Medulla oblongata (tissue), 1 donor: ENCODE data around the gene PKNOX2.

Experiments
- DNase-seq: peaks from one replicate; pipeline ENCODE4 v3.0.0-alpha.2; 2015; ENCODE audit errors: extremely low spot score

Gene PKNOX2

DNA sequence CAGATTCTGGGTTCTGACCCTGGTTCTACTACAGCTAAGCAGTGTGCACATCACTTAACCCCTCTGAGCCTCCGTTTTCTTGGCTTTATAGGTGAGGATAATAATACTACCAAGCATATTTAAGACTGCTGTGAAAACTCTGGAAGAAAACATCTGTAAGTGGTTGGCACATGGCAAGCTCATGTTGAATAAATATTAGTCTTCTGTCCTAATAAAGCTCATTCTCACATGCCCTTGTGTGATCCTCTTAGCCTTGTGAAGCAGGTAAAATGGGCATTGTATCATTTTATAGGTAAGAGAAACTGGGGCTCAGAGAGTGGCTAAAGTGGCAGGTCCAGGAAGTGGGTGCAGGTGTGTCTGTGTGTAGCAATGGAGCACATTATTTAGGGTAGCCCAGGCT is 8.5 kb downstream of the PKNOX2 start:
- no peak for DNase-seq

DNA sequence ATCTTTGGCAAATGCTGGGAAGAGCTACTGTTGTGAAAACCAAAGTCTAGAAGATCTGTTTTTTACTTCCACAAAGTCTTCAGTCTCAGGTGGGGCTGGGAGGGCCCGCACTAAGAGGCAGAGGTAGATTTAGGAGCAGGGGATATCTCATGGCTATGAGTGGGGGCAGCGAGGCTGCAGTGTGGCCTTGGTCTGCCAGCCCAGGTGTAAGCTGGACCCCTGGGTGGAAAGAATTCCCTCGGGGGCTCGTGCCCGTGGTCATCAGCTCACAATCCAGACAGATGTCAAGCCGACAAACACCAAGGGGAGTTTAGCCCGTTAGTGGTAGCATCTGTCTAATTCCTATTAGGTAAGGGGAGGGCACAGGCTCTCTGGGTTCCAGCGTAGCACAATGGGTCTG is 9.0 kb downstream of the PKNOX2 start:
- no peak for DNase-seq

DNA sequence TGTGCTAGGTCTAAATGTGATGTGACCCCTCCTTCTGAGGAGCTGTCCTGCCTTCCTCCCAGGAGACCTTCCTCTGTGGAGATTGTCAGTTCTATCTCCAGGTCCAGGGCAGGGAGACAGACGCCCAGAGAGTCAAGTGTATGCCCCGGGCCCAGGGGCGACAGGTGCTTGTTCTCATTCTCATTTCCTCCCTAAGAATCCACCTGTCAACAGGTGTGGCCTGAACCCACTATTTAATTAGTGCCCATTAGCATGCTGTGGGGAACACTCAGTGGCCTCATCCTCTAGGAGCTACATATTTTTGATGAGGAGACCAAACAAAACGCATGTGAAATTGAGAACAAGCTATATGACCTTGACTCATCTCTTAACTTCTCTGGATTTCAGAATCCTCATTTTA is 9.5 kb downstream of the PKNOX2 start:
- no peak for DNase-seq

DNA sequence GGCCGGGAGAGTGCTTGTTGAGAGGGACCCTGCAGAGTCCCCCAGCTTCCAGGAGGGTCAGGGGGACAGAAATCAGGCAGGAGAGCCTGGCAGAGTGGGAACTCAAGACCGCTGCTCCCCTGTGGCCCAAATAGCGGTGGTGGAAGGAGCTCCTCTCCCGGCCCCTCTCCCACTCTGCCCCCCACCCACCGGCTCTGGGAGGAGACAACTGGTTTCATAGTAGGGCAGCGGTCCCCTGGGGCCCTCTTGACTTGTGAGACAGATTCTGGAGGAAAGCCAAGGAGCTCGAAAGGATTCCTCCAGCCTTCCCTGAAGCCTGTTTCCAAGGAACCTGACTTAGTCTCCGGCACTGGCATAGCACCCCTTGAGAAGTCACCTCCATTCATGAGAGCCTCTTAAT is 10.1 kb downstream of the PKNOX2 start:
- no peak for DNase-seq

DNA sequence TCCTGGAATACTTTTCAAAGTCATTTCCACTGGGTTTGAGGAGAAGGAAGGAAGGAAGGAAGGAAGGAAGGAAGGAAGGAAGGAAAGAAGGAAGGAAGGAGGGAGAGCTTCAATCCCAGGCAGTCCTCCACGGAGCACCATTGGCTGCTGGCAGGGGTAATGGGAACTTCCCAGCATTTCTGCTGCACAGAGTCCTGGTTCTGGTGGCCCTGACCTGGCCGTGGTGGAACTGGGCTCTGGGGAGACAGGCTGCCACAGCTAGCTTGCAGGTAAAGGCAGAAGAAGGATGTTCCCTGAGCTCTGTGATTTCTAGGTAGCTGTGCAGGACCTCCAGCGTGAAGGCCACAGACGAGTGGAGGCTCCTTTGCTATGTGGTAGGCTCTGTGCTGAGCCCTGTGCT is 10.6 kb downstream of the PKNOX2 start:
- DNase-seq, result no peak

DNA sequence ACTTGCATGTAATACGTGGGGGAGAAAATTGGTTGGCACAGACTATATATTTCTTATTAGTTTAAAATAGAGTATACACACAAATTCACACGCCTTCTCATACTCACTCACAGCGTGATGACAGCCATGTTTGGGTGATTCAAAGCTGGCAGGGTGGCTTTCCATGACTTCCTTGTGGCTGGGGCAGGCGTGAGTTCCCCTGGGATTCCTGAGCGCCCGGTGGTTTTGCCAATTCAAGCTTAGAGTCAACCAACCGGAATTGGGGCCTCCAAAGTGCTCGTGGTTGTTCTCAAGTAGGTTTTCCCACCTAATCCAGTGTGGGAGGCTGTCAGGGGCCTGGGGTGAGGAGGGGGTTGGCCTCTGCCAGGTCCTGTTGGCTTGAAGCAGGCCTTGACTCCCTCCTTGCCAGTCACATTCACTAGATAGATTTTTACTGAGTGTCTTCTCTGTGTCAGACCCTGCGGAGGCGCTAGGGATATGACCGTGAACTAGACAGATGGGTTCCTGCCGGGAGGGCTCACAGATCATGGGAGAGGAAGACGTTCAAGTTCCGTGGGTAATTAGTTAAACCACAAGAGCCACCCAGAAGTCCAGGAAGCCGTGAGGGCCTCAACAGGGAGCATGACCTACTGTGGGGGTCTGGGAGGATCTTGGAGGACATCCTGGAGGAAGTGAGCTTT is 11.5 kb downstream of the PKNOX2 start:
- DNase-seq, result no peak

DNA sequence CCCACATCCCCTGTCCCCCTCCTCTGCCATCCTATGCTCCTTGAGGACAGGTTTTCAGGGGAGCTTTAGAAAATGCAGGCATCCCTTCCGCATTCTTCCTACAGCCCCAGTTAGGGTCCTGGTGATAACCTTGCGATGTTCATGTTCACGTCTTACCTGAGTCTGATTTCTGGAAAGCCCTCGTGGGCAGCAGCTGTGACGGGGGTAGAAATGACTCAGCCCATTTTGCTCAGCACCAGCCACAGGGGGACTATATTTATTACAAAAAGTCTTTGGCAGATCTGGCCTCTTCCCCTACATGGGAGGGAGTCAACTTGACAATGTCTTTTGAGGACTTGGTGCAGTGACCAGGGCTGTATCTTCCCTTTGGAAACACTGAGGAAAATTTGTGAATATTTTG is 12.3 kb downstream of the PKNOX2 start:
- no peak for DNase-seq

DNA sequence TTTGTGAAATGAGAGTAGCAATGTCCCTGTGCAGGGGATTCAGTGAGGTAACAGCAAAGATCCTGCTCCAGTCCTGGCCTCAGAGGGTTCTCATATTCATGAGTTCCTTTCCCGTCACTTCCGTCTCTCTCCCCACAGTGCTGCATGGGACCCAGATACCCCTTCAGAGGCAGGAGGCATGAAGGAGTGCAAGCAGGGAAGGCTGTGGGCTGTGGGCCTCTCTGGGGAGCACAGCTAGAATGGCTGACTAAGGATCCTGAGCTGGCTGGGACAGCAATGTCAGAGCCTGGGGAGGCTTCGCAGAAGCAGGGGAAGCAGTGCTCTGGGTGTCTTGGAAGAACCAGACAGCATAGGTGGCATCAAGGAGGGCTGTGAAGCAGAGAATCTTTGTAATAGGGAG is 13.0 kb downstream of the PKNOX2 start:
- no peak for DNase-seq

DNA sequence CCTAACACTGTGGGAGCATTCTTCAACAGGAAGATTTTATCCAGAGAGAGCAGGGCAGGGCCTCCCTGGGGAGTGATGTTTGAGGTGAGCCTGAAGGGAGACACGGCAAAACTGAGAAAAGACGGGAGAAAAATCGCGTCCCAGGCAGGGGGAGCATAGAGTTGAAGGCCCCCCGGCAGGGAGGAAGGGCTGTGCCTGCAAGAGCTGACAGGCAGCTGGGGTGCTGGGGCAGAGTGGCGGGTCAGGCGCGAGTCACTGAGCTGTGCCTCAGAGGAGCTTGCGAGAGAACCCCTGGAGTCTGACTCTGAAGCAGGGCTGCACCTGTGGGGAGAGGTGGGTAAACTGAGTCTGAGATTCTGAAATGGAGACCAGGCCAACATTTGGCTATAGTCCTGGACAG is 14.8 kb downstream of the PKNOX2 start:
- DNase-seq, result no peak

DNA sequence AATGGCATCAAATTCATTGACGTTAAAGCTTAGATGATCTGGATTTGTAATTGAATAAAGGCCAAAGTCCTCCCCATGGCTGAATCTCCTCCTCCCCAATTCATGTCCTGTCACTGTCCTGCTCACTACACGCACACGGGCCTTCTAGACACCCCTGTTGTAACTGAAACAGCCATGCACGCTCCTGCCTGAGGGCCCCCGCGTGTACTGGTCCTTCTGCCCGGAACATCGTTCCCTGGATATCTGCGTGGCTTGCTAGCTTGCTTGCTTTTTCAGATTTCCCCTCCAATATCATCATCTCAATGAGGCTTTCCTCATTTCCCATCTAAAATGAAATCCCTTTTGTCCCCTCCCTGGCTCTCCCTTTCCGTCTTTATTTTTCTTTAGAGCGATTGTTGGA is 15.3 kb downstream of the PKNOX2 start:
- no peak for DNase-seq

DNA sequence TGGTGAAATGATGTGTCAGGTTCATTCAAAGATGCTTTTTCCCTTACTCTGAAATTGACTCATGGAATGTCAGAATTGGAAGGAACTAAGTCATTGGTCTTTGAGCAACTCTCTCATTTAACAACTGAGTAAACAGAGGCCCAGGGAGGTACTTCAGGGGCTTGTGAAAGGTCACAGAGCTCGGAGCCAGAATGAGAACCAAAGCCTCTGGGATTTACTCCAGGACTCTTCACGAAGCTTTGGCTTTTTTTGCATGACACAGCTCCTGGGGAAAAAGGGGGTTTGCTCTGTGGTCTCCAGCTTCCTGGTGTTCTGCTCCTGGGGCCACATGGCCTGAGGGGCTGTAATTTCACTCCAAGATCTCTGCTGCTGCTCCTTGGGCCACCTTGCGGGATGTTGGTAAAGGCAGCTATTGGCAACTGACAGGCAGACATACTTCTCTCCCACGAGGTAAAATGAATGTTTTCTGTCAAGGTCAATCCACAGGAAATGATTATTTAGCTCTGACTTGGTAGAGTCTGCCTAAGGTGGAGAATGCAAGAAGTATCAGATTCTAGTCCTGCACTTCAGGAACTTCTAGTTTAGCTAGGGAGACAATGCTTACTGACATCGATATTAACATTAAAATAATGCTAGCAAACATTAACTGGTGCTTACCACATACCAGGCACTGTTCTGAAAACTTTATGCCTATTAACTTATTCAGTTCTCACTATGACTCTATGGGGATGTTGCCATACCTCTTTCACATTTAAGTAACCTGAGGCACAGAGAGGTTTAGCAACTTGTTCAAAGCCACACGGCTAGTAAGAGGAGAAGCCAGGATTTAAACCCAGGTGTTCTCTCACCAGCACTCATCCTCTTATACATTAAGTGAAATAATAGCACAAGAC is 16.1 kb downstream of the PKNOX2 start:
- DNase-seq, result peak; percentile 51

DNA sequence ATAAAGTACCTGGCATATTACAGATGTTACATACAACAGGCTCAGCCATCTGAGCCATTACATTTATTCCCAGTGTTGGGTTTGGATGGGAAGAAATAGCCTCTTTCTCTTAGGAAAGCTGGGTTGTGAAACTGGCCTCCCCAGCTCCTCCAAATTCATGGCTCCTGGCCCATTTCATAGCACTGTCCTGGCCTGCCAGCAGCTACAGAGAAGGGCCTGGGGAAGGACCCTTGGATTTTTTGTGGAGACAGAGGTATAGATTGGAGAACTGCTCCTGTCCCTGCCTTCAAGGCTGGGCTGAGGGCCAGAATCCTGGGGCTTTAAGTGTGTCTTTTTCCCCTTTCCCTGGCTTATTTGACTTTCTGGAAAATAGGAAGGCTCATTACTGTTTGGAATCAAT is 18.0 kb downstream of the PKNOX2 start:
- DNase-seq, result no peak

DNA sequence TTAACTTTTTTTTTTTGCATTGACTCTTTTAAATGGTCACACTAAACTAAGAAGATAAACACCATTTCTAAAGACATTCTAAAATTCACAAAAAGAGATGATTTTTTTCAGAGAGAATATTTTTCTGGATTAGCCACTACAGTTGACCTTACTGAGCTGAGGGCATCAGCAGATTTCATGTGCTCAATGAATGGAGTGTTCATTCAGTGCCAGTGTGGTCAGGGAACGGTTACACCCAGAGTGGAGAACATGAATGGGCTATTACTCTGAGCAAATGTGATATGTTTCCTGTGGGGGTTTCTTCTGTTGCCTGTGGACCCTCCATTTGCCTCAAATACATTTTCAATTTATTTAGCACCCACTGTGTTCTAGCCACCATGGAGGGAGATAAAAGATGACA is 19.1 kb downstream of the PKNOX2 start:
- DNase-seq, result peak; percentile 25

DNA sequence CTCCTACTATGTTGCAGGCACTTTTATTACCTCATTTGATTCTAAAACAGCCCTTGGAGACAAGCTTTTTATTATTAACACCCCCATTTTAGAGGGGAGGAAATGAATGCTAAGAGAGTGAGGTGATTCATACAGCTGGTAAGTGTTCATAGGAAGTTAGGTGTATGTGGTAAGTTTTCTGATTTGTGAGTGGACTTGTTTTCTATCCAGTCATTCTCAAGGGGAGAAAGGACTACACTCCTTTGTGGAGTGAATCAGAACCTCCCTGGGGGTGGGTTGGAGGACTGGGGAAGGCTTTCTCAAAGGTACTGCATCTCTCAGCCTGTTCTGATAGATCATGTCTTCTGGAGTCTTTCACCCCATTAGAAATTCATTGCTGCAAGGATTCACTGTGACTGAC is 23.5 kb downstream of the PKNOX2 start:
- no peak for DNase-seq

DNA sequence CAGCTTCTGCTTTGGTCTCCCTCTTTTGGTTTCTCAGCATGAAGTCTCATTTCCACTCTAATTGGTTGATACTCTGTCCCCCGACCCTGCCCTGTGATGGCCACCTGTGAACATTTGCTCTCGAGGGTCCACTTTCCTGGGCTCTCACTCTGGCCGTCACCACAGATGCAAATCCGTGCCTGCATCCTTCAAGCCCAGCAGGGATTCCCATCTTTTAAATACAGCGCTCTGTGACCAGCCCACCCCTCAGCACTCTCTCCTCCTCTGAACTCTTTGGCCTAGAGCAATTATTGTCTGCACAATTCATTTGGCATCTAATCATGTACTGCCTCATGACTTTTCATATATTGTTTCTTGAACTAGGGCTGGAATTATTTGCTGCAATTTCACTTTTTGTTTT is 26.0 kb downstream of the PKNOX2 start:
- DNase-seq, result no peak

DNA sequence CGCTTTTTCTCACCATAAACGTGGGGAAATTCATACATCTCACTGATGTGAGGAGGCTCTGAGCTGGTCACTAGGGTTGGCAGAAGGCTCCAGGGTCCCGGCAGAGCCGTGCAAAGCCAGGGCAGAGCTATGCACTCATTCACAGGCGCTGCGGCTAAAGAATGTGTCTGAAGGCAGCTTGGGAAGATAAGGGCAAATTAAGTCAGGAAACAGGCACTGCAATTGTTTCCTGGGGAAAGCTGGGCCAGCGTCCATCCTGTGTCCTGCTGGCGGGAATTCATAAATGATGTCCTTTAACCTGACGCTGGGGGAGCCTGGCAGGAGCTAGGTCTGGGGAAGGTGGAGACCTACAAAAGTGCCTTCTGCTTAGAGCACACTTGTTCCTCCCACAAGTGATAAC is 27.6 kb downstream of the PKNOX2 start:
- DNase-seq, result no peak

DNA sequence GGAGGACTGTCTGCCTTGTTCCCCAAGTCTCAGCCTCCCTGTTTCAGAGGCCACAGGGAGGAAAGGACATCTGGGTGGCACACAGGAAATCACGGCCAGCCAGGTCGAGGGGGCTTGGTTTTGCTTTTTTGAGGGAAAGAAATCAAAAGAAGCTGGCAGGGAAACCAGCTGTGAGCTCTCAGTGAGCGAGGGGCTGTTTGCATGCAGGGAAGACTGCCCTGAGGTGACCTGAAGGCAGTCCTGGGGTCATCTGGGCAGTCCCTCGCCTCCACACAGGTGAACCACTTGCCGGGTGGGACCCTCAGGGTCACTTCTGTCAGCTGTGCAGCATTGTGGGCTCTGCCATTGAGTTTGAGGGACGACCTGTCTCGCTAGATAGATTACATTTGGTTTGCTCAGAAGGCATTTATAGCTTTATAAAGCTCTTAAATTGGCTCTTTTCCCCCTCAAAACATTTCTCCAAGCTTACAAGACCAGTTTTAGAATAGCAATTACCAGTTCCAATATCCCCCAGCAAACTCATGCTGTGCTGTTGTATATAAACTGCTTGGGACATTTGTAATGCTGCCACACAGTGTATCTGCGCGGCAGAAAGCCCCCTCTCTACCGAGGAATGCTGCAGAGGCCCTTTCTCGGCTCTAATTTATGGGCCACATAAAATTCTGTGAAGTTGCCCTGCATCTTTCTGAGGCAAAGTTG is 28.3 kb downstream of the PKNOX2 start:
- DNase-seq, result no peak

DNA sequence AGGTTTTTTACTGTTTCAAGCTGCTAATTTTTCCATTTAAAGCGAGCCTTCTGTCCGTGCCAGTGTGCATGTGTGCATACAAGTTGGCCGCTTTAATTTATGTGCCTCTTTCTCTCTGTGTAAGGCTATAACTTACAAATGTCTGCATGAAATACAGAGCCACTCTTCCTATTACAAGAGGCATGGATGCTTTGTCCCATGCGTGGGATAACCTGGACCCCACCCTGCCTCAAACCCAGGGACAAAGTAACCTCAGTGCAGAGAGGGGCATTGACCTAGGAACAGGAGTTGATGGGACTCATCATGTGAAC is 28.8 kb downstream of the PKNOX2 start:
- DNase-seq, result no peak

DNA sequence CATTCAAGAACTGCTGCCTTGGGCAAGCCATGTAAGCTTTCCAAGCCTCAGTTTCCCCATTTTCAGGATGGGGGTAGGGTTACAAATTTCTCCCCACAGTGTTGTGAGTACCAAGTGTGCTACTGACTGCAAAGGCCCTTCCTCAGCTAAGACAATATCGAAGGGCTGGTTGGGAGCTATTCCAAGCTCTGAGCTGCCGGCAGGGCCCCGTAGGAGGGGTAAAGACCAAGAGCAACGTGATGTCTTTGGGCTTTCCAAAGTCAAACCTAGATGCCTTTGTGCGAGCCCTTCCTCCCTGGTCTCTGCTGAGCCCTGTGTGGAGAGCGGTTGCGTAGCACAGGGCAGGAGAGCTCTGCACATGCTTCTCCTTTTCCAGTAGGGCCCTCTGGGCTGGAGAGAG is 29.3 kb downstream of the PKNOX2 start:
- DNase-seq, result no peak

DNA sequence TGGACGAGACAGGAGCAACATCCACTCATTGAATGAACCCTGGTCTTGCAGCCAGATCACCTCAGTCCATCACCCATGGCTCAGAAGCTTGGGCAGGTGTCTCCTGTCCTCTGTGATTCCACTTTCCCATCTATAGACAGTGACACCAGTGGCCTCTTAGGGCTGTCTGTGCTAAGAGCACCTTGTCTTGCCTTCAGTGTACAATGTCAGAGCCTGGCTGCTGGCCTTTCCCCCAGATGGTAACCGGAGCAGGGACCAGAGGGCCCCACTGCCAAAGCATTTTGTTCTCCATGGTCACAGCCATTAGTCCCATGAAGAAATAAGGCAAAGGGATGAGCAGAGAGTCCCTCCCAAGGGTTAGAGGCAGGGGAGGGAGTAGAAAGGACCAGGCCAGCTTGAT is 35.4 kb downstream of the PKNOX2 start:
- DNase-seq, result no peak

DNA sequence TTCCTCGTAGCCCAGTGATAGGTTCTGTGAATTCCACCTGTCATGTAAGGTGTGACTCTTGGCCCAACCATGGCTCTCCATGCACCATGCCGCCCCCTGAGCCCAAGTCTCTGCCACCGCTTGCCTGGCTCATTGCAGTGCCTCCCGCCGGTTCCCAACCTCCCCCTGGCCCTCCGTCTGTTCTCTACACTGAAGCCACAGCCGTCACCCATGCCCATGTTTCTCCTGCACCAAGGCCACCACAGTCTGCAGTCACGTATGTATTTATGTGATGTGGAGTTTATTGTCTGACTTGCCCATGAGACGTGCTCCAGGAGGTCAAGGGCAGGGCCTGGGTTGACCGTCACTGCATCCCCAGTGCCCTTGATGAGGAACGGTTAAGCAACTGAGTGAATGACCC is 35.9 kb downstream of the PKNOX2 start:
- no peak for DNase-seq

DNA sequence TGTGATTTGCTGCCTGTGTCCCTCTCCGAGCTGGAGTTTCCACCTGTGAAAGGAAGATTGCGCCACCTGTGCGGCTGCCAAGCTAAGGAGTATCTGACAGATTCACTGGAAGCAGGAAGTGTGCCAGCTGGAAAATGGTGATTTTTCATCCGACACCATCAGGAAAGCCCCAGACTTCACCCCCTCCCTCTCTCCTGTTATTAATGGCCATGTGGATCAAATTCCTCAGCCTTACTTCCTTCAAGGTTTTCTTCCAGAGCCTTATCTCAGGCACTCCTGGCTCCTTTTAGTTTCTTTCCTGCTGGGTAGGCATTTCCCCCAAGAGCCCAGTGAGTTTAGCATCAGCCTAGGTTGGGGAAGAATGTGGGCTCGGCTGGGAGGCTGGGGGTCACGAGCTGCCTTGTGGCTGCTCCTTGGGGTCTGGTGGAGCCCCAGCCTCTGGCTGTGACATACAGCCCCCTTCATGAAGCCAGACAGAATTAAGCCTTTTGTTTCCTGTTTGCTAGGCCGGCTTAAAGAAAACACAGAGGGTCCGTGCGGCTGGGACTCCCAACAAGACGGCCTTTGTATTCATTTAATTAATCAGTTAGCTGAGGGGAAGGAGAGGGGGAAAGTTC is 37.1 kb downstream of the PKNOX2 start:
- peak; percentile 54 for DNase-seq
